Measurements from ENCODE around the gene MRPS27. TPM values are rescaled to one million over a fixed set of nuclear protein-coding genes. Genes with fewer than 3 reads are reported as not detected.

Gene MRPS27
- total and polyA plus RNA-seq, 9 of the 15 experiments (the other 6 are each of a cell fraction or from before 2014, with no cell fraction given) = 73.6 to 144 (median 106) TPM

DNA sequence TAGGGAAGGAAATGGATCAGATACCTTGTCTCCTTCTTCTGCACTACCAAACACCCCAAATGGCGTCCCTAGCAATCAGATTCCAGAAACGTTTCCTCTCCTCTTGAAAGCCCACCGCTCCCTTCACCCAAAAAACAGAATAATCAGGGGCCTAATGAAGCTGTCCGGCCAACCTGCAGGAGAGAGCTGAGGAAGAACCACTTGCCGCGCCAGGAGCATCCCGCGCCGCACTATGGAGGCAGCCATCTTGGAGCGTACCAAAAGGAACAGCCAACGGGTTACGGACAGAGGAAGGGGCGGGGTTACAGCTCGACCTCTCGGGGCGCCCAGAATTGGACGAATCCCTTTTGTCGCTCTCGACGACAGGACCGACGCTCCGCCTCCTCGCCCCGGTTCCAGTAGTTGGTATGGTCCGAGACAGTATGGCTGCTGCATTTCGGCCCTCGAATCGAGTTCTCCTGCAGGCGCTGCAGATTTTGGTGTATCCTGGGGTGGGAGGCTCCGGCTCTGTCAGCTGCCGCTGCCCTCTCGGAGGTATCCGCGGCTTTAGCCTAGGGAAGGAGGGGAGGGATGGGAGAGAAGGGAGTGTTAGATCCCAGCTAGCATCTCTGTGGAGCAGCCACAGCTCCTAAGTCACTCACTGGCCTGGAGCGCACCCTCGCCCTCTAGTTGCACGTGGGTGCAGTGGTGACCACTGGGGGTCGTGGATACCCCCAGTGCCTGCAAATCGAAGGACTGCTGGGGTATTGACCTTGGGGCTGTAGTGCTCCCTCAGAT is at the start of gene MRPS27, which contains the start of gene PTCD2 (continued):
- TF ChIP-seq CBX1 (IDR thresholded peaks at IDR 0.05; ENCODE audit: low read depth) (no peak), CBX3 (IDR thresholded peaks at IDR 0.05; ENCODE audit: borderline replicate concordance in 1 of 2, low read length in 2 of 2) (peak in 1 of 2 experiments; percentile 67; a peak in 1 of 3 replicates), POLR2A (conservative IDR thresholded peaks at IDR 0.05) (peak; percentile 97), PTBP1 (IDR thresholded peaks at IDR 0.05; ENCODE audit: low read depth, low read length) (peak; percentile 54; the same call in 1 of the 2 replicates), TAF1 (IDR thresholded peaks at IDR 0.05; ENCODE audit: control insufficient read depth, extremely low read depth, insufficient read depth, low read length, severe bottlenecking) (peak; percentile 98), IRF2 (CRISPR knock-in tag; IDR thresholded peaks at IDR 0.05) (no peak), ZBTB17 (CRISPR knock-in tag; IDR thresholded peaks at IDR 0.05) (peak; percentile 41; the same call in 1 of the 2 replicates), SAP30 (IDR thresholded peaks at IDR 0.05; ENCODE audit: borderline replicate concordance, insufficient read depth, low read depth, low read length, poor library complexity, severe bottlenecking) (peak; percentile 82), SP1 (CRISPR knock-in tag; IDR thresholded peaks at IDR 0.05) (peak; percentile 99), ZNF165 (CRISPR knock-in tag; IDR thresholded peaks at IDR 0.05; ENCODE audit: borderline replicate concordance) (no peak), EP400 (IDR thresholded peaks at IDR 0.05) (peak; percentile 87), KDM4B (IDR thresholded peaks at IDR 0.05; ENCODE audit: borderline replicate concordance in 2 of 2, low read depth in 1 of 2) (peak in 1 of 2 experiments; percentile 65; a peak in 1 of 4 replicates), SMARCA5 (IDR thresholded peaks at IDR 0.05) (0 out of 2 replicates have a peak, but pooled peaks have one; percentile 30), ZNF274 (IDR thresholded peaks at IDR 0.05; ENCODE audit: borderline replicate concordance, low read depth, low read length) (no peak), STAG1 (CRISPR knock-in tag; IDR thresholded peaks at IDR 0.05; ENCODE audit: borderline replicate concordance) (no peak), TAF9B (IDR thresholded peaks at IDR 0.05; ENCODE audit: partially characterized antibody) (peak; percentile 96), GABPA (tag; conservative IDR thresholded peaks at IDR 0.05; ENCODE audit: low read depth) (peak; percentile 77), ETS2 (tag; IDR thresholded peaks at IDR 0.05; ENCODE audit: borderline replicate concordance, poor library complexity, severe bottlenecking) (no peak), NFATC3 (IDR thresholded peaks at IDR 0.05) (no peak), JUND (IDR thresholded peaks at IDR 0.05; ENCODE audit: borderline replicate concordance, low read depth, low read length) (peak; percentile 95), JUND (tag; IDR thresholded peaks at IDR 0.05; ENCODE audit: borderline replicate concordance, low read depth, low read length) (0 out of 3 replicates have a peak, but pooled peaks have one; percentile 13), RBFOX2 (IDR thresholded peaks at IDR 0.05; ENCODE audit: low read depth, low read length) (peak; percentile 92), KDM5B (IDR thresholded peaks at IDR 0.05; ENCODE audit: insufficient replicate concordance, low read depth, low read length) (peak; percentile 92), GATA2 (CRISPR knock-in tag; IDR thresholded peaks at IDR 0.05) (no peak), DACH1 (IDR thresholded peaks at IDR 0.05; ENCODE audit: partially characterized antibody) (no peak), NONO (IDR thresholded peaks at IDR 0.05; ENCODE audit: low read depth in 2 of 2, low read length in 1 of 2) (peak in 1 of 2 experiments; percentile 97; a peak in 2 of 4 replicates)
- TF ChIP-seq, protein P1, sequence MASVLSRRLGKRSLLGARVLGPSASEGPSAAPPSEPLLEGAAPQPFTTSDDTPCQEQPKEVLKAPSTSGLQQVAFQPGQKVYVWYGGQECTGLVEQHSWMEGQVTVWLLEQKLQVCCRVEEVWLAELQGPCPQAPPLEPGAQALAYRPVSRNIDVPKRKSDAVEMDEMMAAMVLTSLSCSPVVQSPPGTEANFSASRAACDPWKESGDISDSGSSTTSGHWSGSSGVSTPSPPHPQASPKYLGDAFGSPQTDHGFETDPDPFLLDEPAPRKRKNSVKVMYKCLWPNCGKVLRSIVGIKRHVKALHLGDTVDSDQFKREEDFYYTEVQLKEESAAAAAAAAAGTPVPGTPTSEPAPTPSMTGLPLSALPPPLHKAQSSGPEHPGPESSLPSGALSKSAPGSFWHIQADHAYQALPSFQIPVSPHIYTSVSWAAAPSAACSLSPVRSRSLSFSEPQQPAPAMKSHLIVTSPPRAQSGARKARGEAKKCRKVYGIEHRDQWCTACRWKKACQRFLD (CRISPR knock-in tag; IDR thresholded peaks at IDR 0.05) = peak; percentile 78; the same call in 1 of the 2 replicates
